Measurements from ENCODE around the gene HOXD13. TPM values are rescaled to one million over a fixed set of nuclear protein-coding genes. Genes with fewer than 3 reads are reported as not detected.

HOXD13 gene
- total RNA-seq, 1 experiment from 2014 or later = 0.36 TPM

- DNase-seq (no peak), ATAC-seq (peak; percentile 39)
- H3K4me2 ChIP-seq (ENCODE audit: low read length) = peak within 1 kb of the TSS; percentile 80
Observed at GRCh38 chr2:176106581-176107539, 14.3 kb downstream of the HOXD13 start, which contains the start of gene HOXD11. TSS of gene HOXD11 (plus strand) at chr2:176107280. CDS start at chr2:176107356, 76 bp downstream.

GRCh38 chr2:176107731-176108181, 15.2 kb downstream of the HOXD13 start:
- Histone ChIP-seq H2AFZ (ENCODE audit: low read length) (no peak overlapping the region), H3K9me3 (ENCODE audit: low read length) (no peaks in the 10 kb centered on the region), H3K27me3 (ENCODE audit: low read length) (peaks cover 20% of the 10 kb centered on the region), H4K20me1 (ENCODE audit: low read length) (no peaks in the 10 kb centered on the region), H3K4me1 (ENCODE audit: insufficient read depth, low read length) (peaks cover 10% of the 10 kb centered on the region), H3K36me3 (ENCODE audit: low read depth, low read length) (no peaks in the 10 kb centered on the region), H3F3A (ENCODE audit: low read length, unreplicated experiment) (no peaks in the 10 kb centered on the region), H3K4me2 (ENCODE audit: low read length) (no peak overlapping the region), H3K27ac (ENCODE audit: low read length) (no peak overlapping the region), H3K79me2 (ENCODE audit: low read length) (no peaks in the 10 kb centered on the region), H3K9ac (ENCODE audit: low read length) (no peak overlapping the region), H3K4me3 (ENCODE audit: low read length) (no peak overlapping the region), H3K9me2 (replicated peaks; ENCODE audit: low read length) (no peaks in the 10 kb centered on the region)
- intact Hi-C loops (cut with micrococcal nuclease) = no loop called here
- ATAC-seq (no peak), DNase-seq (no peak)
- CTCF ChIA-PET = no interaction called here
- POLR2A ChIA-PET (ENCODE audit: unreplicated experiment) = no interaction called here
- TF ChIP-seq EZH2 (IDR thresholded peaks at IDR 0.05; ENCODE audit: low read length, unreplicated experiment) = no peak
- TF ChIP-seq EZH2phosphoT487 (IDR thresholded peaks at IDR 0.05; ENCODE audit: borderline replicate concordance, low read length) = no peak
- no peak for TF ChIP-seq CTCF (conservative IDR thresholded peaks at IDR 0.05; ENCODE audit: low read depth, low read length)
- BruUV-seq (replicated peaks) = no TSS peak

More at GRCh38 chr2:176106581-176107539, 14.3 kb downstream of the HOXD13 start, which contains the start of gene HOXD11:
- no peaks in the 10 kb centered on the region for H3K9me3 ChIP-seq (ENCODE audit: low read length)
- no peaks in the 10 kb centered on the region for H3K79me2 ChIP-seq (ENCODE audit: low read length)
- peaks cover 10% of the 10 kb centered on the region for H3K4me1 ChIP-seq (ENCODE audit: insufficient read depth, low read length)
- H3K27ac ChIP-seq (ENCODE audit: low read length) = no peak within 1 kb of the TSS
- H3K4me3 ChIP-seq (ENCODE audit: low read length) = peak within 1 kb of the TSS; percentile 61
- no peak within 1 kb of the TSS for H3K9ac ChIP-seq (ENCODE audit: low read length)
- TF ChIP-seq EZH2 (IDR thresholded peaks at IDR 0.05; ENCODE audit: low read length, unreplicated experiment) (no peak), CTCF (conservative IDR thresholded peaks at IDR 0.05; ENCODE audit: low read depth, low read length) (no peak), EZH2phosphoT487 (IDR thresholded peaks at IDR 0.05; ENCODE audit: borderline replicate concordance, low read length) (no peak)
- no peaks in the 10 kb centered on the region for H3F3A ChIP-seq (ENCODE audit: low read length, unreplicated experiment)
- no peaks in the 10 kb centered on the region for H3K36me3 ChIP-seq (ENCODE audit: low read depth, low read length)
- peaks cover 20% of the 10 kb centered on the region for H3K27me3 ChIP-seq (ENCODE audit: low read length)
- no peaks in the 10 kb centered on the region for H4K20me1 ChIP-seq (ENCODE audit: low read length)
- peak within 1 kb of the TSS; percentile 59; the same call in 1 of the 2 replicates for H2AFZ ChIP-seq (ENCODE audit: low read length)
- ChIA-PET CTCF (no interaction called here), POLR2A (ENCODE audit: unreplicated experiment) (no interaction called here)
- no TSS peak for BruUV-seq (replicated peaks)
- no peaks in the 10 kb centered on the region for H3K9me2 ChIP-seq (replicated peaks; ENCODE audit: low read length)
- intact Hi-C loops (cut with micrococcal nuclease) = no loop called here

Data from PC-3 (cell line).